ENCODE measurements around the gene XCL1.
"Not testable (repeated sequence)": the region's sequence is repeated elsewhere in the genome, so short reads cannot be mapped to it uniquely, and the experiment has no call there.

The XCL1 gene

DNA sequence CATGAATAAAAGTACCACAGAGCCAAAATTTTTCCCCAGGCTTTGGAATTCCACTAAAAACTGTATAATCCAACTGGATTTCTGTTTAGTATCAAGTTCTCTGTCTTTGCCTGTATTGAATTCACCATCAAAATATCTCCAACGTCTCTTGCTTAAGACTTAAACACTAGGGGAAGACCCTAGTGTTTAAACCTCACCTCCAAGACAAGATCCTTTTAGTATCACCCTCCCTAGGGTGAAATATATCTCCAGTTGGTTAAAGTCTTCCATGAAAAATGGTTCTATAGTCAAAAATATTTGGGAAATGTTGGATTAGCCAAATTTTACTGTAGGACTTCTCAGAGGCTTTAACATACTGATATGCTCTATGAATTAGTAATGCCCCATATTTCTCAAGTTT is 8.1 kb upstream of the XCL1 start:
- no peak for DNase-seq

DNA sequence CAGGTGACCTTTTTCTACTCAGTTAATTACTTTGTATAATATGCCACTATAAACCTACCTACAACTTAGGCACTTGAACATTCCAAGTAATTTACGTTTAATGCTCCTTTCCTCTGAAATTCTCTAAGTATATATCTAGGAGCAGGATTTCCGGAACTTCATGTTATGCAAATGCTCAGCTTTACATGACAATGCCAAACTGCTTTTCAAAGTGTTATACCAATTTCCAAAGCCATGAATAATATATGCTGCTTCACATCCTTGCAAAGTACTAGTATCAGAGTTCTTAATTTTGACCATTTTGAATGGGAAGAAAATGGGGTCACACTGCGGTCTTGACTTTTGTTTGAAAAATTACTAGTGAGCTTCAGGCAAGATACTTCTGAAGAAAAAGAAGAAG is 5.8 kb upstream of the XCL1 start:
- no peak for DNase-seq

DNA sequence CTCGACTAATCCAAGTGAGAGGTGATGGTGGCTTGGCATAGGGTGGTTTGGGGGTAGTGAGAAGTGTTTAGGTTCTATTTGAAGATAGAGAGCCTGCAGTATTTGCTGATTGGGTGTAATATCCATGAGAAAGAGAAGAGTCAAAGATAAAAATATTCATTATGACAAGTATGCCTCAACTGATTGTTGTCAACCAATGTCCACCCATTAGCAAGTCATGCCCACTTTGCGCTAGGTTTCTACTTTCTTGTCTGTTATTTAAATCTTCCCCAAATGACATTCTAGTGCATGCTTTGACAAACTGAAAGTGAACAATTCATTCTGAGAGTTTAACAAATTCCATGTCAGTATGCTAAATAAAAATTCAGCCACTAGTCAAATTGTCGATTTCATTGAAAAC is 3.8 kb upstream of the XCL1 start:
- no peak for DNase-seq

DNA sequence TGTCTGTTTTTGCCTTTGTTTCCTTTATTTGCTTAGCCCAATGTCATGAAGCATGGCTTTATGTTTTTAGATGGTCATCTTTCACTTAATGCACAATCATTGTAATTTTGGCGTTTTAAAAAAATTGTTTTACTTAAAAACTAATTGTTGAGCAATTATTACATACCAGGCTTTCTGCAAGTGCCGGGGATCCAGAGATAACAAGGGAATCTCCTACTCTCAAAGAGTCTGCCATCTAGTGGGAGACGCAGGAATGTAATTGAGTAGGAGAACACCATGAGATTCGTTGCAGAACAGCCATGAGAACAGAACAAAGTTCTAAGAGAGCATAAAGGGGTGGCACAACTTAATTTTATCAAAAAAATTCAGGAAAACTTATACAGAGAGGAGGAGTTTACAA is 2.2 kb upstream of the XCL1 start:
- not testable (repeated sequence) for DNase-seq

DNA sequence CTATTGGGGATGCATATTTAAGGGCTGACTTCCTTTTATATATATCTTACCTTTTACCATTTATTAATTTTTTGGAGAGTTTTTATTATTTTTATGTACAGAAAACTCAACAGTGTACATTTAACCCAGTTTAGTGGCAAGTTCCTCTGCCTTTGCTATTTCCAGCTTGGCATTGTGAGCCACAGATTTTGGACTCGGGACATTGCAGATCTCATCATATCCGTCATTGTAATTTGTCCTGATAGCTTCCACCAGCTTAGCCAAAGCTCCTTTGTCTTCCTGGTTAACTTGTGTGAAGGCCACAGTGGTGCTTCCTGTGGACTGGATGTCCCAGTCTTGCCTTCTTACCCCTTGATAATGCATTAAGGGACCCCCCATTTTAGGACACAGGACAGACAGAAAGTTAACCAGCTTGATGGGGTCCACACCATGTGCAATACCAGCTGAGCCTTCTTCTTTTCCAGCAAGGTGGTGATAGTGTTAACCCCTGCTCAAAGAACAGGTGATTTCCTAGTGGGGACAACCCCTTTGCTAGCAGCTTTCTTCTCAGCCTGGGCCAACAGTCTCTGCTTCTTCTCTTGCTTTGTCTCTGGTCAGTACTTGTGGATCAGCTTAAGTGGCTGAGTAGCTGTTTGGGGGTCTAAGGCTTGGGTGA is 2.3 kb downstream of the XCL1 start:
- DNase-seq, result not testable (repeated sequence)

DNA sequence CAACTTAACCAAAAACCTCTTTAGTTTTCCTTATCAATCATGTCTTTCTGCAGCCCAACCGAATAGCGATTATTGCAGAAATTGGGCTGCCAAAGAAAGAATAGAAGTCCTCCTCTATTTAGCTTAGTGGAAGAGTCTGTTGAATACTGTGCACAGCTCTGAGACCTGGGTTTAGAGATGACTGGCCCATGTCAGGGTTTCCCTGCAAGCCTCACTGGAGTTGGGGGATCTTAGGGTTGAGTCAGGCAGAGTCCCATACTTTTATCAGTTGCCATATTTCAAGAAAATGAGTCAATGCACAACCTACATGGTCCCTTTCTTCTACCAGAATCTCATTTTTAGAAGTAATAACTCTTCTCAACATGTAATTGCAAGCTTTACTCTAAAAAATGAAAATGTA is 3.9 kb downstream of the XCL1 start:
- DNase-seq, result not testable (repeated sequence)

DNA sequence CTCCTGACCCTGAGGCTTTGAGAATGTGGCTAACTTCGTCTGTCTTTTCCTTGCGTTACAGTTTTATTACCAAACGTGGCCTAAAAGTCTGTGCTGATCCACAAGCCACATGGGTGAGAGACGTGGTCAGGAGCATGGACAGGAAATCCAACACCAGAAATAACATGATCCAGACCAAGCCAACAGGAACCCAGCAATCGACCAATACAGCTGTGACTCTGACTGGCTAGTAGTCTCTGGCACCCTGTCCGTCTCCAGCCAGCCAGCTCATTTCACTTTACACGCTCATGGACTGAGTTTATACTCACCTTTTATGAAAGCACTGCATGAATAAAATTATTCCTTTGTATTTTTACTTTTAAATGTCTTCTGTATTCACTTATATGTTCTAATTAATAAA is 4.6 kb downstream of the XCL1 start:
- DNase-seq, result not testable (repeated sequence)

DNA sequence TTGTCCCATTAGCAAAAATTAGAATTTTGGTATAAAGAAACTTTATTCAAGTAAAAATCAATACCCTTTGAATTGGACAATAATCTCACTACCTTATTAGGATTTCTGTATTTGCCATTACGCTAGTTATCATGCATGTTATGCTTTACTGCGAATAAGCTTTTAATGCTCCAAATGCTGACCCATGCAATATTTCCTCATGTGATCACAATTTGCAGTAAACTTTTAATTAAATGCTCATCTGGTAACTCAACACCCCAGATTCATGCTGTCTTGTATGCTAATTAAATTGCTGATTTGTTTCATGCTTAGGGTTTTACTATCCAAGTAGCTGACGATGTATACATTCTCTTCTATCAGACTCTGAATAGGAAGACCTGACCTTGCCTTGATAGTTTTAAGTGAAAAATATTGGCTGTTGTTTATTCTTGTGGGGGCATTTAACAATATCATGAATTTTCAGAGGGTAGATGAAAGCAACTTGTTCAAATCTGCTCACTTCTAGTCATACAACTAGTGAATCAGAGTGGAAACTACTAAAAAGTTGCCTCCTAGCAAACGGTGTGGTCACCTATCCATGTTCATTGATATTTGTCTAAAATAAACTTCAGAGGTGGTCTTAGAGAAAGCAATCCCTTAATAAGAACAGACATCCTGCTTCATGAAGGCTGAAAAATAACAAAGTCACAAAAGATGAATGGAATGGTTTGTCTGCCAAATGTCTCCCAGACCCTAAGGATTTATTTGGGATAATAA is 5.6 kb downstream of the XCL1 start:
- no peak for DNase-seq

DNA sequence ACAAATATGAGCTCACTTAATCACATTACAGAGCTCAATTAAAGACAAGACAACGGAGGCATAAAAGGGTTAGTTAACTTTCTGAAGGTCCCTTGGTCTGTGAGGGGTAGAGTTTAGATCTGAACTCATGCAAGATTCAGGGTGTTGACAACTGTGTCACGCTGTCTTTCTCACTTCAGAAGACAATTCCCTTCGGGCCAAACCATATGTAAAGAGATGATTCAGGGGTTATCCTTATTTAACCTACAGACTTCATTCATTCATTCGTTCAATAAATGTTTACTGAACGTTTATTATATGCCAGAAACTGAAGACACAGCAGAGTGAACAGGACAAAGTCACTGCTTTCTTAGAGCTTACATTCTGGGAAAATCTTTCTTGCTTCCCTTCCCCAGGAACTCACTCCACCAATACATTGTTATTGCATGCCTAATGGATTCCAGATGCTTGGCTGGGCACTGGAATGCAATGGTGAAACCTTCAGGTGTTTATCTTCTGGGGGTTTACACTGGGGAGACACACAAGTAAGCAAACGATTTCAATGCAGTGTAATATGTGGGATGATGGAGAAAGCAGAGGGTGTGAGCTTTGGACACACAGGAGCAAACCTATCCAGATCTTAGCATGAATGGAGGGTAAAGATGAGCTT is 6.4 kb downstream of the XCL1 start:
- DNase-seq, result no peak

DNA sequence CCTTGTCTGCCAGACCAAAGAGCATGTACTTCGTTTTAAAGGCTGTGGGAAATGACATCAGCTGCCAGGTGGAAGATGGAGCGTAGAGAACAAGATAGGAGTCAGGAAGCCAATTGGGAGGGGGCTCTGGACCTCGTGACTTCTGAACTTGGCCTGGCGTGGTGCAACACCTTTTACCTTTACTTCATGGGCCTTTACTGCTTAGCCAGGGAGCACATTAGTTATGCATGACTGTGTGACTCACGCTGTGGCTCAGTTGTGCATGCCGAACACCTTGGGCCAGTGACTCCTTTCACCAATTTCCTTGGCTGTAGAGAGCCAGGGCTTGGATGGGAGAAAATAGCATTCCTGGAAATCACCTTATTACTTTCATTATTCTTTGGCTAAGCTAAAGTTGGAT is 7.2 kb downstream of the XCL1 start:
- no peak for DNase-seq

DNA sequence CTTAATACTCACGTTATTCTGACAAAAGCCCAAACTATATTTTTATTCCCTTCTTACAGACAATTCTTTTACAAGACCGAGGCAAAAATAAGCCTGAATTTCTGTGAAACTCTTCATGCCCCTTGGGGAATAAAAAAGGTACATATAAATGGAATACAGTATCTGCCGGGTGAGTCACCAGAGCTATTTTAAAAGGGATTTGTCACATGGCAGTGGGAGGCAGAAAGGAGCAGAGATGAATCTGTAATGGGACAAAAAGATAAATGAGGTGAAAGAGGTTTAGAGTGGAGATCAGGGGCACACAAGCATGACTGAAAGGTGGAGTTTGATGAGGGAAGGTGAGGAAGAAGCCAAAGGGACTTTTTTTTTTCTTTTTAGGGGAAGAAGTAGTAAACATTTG is 8.8 kb downstream of the XCL1 start:
- DNase-seq, result no peak

DNA sequence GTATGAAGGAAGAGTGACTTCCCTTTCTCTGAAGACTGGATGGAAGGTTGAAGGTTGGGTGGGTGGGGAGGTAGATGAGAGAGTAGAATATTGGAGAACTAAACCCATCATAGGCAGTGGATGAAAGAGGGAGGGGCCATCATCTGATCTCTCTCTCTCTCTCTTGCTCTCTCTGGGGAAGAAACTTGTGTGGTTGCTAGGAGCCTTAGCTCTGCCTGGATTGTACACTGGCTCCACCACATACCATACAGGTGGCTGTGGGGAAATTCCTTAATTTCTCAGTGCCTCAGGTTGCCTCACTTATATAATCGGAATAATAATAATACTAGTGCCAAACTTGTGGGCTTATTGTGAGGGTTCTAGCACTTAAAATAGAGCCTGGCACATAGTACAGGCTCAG is 9.5 kb downstream of the XCL1 start:
- no peak for DNase-seq

DNA sequence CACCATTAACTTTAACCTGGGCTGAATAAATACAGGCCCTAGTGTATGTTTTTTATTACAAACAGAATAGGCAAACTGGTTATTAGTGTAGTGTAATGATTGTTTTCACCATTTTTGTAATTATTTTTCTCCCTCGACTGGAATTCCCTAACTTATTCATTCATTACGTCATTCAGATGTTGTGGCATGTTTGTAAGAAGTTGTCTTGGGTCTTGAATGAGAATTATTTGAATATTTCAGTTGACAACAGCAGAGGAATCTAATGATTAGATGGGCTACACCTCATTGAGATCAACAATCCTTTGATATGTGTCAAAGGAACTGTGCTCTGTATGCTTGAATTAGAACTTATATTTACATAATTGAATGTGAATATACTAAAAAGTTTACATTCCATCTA is 12.8 kb downstream of the XCL1 start:
- no peak for DNase-seq

DNA sequence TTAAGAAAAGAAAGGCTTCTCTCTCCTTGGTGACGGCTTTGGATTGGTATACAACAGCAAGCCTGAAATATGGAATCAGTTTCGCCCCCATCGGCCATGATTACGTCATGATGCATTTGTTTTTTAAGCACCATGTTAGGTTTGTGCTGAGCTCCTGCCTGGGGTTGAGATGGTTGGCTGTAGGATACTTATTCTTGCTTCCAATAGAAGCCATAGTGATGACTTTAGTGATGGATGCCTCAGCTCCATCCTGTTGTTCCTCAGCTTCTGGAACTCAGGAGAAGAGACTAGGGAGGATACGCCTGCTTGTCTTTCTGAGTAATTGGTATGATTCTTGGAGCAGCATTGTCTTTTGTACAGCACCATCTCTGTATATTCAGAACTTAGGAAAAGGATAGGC is 14.7 kb downstream of the XCL1 start:
- DNase-seq, result no peak

DNA sequence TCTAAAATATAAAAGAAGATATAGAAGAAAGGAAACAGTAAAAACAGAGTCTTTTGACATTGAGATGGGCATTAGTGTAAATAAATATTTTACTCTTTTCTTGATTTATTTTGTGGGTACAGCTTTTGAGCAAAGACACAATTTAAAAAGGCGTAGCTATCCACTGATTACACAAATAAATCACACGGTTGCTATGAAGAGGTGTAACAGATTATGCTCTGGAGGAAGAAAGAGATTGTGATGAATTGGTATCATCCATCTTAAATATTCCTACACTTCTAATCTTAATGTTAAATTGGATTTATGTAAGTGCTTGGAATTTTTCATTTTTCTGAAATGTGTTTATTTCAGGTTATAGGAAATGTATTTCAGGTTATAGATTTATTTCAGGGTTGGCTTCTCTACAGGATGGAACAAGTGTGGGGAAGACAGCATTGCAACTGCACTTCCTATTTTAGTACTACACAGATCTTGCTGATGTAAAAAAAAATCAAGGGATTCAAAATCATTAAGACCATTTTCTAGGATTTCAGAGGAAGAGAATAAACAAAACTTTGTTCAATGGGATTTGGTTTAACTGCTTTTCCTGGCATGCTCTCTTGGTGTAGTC is 15.3 kb downstream of the XCL1 start:
- DNase-seq, result no peak

DNA sequence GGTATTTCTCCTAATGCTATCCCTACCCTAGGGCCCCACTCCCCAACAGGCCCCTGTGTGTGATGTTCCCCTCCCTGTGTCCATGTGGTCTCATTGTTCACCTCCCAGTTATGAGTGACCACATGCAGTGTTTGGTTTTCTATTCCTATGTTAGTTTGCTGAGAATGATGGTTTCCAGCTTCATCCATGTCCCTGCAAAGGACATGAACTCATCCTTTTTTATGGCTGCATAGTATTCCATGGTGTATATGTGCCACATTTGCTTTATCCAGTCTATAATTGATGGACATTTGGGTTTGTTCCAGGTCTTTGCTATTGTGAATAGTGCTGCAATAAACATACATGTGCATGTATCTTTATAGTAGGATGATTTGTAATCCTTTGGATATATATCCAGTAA is 19.0 kb downstream of the XCL1 start:
- DNase-seq, result not testable (repeated sequence)

DNA sequence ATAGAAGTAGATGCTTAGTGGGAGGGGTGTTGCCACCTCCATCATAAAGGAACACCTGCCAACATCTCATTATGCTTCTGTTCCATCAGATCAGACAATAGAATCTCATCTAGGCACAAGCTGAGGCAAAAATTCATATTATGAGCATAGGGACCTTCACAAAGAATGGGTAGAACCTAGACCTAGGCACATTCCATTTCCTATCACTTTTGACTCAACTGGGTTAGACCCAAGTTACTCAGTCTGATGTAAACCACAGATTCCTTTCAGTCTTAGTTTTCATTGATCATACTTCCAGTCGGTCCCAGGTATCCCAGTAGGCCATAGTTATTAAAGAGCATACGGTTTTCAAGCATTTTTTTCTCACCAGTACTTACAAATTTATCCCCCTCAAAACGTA is 21.7 kb downstream of the XCL1 start:
- no peak for DNase-seq

DNA sequence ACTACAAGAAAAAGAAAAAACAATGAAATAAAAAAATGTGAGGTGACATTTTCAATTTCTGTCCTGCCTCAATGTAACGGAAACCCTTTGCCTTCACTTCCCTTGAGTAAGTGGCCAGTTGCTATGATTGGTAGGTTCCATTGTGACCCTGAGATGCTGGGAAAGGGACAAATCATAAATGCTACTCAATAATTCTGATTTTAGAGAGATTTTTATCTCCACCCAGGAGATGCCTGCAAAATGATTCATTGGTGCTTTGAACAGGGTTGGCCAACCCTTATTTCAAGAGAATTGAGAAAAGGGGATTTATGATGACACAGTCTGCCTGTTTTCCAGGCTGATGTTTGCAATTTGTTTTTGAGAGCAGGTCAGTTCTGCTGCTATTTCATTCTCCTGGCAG is 22.5 kb downstream of the XCL1 start:
- DNase-seq, result no peak

DNA sequence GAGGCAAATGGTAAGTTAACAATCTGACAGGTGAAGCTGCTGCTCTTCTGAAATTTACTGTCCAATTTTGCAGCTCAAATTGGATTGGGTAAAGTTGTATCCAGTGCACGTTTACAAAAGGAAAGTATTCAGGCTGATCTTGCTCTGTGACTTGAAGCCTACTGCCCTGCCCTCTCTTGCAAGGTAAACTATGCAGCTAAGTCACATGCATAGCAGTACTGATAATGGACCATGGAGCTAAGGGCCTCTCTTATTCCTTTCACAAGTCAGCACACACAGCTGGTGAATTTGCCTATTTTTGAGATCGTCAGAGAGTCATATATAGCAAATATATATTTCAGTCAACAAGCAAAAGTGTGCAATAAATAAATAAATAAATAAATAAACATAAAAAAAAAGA is 23.2 kb downstream of the XCL1 start:
- DNase-seq, result no peak

DNA sequence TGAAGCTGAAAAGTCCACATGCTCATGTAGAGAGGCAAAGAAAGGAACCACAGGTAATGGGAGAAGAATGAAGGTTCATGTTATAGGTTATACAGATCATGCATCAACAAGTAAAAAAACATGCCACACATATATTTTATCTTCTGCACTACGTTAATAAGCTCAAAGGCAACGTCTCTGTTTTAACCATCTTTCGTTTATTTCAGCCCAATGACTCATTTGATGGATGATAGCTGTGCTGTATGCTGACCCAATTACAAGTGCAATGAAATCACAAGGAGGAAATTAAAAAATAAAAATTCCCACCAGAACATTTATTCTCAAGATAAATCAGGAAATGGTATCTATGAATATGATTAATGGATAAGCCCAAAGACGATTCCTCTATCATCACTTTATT is 24.6 kb downstream of the XCL1 start:
- no peak for DNase-seq

DNA sequence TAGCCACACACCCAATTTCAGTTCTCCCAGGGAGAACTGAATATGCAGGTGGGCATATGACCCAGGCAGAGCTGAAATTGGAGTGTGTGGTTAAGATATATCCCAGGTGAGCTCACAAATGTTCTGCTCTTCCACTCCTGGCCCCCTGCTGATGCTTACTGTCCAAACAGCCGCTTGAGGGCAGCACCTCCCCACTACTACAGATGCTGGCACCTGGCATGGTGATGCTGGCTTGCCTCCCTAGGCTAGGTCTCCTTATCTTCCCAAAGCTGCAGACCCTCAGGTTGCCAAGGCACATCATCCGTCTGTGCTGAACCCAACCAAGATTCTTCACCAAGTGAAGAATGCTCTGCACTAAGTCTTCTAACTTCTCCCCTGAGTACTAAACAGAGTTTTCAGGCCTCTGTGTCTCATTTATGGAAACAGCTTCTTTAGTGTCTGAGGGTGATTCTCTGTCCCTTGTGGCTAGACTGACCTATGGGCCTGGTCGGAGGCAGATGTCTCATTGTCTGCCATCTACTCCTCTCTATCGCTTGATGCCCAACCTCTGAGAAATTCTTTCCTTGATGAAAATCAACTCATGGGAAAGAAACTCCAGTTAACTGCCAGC is 27.2 kb downstream of the XCL1 start:
- DNase-seq, result peak; percentile 33

DNA sequence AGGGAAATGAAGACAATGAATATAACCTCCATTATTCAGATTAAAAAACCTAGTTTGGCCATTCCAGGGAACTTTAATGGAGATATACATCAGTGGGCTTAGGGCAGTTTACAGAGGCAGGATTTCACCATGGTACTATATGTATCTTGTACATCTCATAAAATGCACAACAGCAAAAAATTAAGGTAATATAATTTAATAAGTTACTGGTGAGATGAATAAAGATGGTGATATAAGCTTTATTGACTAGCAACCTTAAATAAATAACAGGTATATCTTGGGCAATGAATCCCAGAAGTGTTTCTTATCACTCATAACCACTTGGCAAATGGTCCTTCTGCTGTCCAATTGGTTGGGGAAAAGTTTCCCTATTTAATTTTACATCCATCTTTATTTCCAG is 29.0 kb downstream of the XCL1 start:
- no peak for DNase-seq

DNA sequence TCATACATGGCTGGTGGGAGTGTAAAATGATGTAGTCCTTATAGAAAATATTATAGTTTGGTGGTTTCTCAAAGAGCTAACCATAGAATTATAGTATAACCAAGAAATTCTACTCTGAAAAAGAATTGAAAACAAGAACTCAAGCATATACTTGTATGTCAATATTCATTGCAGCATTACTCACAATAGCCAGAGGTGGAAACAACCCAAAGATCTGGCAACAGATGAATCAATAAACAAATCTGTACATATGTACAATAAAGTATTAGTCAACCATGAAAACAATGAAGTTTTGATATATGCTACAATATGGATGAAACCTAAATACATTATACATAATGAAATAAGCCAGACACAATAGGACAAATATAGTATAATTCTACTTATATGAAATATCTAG is 29.7 kb downstream of the XCL1 start:
- DNase-seq, result no peak
